HG02981 (cell line): ENCODE data around the gene ITGB1BP1.

ENCODE experiments used
- ATAC-seq: cut with Tn5 transposase; IDR thresholded peaks from one replicate; pipeline ENCODE4 v1.9.1; 2021; ENCODE audit warnings: mild to moderate bottlenecking, moderate library complexity; ENCODE audit not compliant: unreplicated experiment

Gene ITGB1BP1, protein sequence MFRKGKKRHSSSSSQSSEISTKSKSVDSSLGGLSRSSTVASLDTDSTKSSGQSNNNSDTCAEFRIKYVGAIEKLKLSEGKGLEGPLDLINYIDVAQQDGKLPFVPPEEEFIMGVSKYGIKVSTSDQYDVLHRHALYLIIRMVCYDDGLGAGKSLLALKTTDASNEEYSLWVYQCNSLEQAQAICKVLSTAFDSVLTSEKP

DNA sequence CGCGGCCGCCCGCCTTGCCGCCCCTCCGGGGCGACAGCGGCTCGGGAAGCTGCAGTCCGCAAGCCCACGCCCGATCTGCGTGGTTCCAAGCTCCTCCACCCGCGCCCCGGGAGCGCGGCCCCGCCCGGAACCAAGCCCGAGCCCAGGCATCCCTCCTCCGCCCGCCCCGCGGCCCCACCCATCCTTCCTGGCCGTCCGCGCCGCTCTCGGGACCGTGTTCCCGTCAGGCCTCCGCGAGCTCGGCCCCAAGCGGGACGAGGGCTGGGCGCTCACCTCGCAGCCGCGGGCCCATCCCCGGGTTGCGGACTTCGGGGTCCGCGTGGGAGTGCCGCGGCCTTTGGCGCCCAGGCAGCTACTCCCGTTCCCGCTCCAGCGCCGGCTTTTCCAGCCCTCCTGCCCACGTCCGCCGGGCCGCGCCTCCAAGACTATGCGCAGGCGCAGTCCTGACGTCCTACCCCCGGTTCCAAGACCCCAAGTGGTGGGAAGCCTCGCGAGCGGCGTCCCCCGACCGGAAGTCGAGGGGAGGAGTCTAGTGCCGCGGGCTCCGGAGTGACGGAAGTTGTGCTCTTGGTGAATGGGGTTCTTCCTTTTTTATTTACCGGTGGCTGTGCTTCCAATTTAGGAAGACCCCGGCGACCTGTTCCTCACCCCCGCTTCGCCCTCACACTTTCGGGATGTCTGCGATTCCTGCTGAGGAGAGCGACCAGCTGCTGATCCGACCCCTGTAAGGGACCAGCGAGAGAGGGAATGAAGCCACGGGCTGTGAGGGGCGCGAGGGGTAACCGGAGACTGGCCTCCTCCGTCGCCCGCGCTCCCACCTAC lies at the start of gene ITGB1BP1, which contains the start of gene CPSF3:
ITGB1BP1 (minus strand) TSS at position 429 of the 822 bp plus-strand sequence. CDS start 4,831 bp downstream, outside the sequence.
CPSF3 (plus strand) TSS at position 555 of the 822 bp plus-strand sequence; CDS start at position 675, 120 bp downstream.
- ATAC-seq = peak; percentile 85

DNA sequence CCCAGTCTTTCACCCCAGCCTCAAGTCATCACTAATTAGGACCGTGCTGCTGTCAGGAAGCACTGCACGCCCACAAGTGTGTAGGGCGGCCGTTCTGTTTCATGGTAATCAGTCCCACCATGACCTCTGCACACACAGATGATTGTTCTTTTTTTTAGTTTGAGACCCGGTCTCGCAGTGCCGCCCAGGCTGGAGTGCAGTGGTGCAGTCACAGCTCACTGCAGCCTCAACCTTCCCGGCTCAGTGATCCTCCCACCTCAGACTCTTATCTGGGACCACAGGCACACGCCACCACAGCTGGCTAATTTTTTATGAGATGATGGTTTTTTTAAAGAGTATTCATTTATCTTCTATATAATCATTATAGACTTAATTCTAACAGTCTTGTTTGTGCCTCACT lies 49.2 kb upstream of the ITGB1BP1 start:
- ATAC-seq = no peak

DNA sequence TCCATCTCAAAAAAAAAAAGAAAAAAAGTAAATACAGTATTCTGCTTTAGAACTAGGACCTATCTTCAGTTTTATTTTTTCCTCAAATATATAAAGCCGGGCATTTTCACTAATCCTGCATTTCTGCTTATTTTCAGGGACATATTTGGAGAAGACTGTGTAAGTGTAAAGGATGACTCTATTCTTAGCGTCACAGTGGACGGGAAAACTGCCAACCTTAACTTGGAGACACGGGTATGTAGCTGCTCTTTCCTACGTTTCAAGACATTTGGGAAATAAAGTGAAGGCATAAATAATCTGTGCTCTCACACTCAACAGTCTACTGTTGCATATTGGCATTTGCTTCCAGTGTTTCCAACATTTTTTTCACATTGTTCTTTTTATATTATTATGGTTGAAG lies 47.9 kb upstream of the ITGB1BP1 start:
- no peak for ATAC-seq

DNA sequence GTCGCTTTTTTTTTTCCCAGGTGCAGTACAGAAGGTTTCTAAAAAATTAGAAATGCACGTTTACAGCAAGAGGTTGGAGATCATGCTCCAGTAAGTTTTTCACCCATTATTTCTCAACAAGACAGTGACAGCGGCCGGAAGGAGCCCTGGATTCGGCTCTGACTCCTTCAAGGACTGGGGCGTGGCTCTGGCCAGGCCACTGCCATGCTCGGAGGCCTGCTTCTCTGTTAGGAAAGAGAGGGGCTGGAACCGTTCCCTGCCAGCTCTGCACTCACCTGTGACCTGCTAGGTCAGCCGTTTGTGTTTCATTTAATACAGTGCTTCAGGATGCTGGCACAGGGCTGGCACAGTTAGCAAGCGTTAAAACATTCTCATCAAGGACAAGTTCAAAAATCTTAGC lies 44.4 kb upstream of the ITGB1BP1 start:
- no peak for ATAC-seq

DNA sequence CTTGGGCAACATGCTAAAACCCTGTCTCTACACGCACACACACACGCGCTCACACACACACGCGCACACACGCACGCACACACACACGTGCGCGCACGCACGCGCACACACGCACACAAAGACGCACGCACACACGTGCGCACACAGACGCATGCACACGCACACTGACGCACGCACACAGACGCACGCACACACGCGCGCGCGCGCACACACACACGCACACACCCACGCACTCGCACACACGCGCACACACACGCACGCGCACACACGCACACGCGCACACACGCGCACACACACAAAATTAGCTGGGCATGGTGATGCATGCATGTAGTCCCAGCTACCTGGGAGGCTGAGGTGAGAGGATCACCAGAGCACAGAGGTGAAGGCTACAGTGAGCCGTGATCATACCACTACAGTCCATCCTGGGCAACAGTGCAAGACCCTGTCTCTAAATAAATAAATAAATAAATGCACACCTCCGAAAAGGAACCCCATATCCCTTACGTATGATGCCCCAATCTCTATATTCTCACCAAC lies 42.9 kb upstream of the ITGB1BP1 start:
- no peak for ATAC-seq

DNA sequence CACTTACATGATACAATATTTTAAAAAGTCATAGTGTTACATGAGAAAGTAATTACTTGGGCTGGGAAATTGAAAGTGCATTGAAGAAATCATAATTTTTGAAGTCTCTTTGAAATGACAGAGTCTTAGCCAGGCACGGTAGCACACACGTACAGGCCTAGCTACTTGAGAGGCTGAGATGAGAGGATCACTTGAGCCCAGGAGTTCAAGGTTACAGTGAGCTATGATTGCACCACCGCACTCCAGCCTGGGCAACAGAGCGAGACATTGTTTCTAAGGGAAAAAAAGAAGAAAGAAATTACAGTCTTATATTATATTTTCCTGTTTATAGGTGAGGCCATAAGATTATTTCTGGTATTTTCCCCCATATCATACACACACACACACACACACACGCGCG lies 41.8 kb upstream of the ITGB1BP1 start:
- no peak for ATAC-seq

DNA sequence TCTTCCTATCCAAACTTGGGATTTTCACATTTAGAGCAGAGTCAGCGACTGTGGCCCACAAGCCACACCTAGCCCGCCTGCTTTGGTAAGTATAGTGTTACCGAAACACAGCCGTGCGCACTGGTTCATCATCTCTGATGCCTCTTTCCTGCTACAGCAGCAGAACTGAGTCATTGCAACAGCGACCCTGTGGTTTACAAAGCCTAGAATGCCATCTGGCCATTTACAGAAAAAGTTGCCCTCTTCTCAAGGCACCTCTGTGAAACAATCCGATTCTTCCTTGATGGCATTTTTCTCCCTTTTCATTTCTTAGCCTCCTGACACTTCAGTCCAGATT lies 40.3 kb upstream of the ITGB1BP1 start:
- ATAC-seq = no peak

DNA sequence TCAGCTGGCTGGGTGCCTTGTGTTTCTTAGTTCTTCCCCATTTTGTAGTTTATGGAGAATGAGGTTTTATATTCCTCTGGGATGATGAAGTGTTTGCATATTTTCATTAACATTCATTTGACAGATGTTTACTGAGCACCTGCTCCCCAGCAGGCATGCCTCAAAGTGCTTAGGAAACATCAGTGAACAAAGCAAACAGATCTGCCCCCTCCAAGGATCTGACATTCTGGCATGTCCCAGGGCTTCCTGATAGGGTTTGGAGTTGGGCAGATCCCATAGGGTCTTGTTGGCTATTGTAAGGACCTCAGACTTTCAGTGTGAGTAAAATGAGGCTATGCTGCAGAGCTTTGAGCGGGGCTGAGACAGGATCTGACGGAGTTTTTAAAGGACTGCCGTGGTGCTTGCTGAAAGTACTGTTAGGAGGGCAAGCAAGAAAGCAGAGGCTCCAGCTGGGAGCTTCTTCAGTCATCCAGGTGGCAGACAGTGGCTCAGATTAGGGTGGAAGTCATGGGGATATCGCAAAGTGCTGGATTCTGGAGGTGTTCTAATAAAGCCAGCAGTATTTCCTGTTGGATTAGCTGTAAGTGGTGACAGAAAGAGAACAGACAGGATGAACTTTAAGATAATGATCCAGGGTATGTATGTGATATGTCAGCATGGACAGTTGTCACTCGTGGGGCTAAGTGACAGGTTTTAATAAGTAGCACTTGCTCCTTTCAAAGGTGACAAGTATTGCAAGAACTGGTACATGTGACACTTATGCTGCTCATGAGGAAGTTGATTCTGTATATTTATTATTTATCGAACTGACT lies 39.8 kb upstream of the ITGB1BP1 start:
- ATAC-seq = no peak

DNA sequence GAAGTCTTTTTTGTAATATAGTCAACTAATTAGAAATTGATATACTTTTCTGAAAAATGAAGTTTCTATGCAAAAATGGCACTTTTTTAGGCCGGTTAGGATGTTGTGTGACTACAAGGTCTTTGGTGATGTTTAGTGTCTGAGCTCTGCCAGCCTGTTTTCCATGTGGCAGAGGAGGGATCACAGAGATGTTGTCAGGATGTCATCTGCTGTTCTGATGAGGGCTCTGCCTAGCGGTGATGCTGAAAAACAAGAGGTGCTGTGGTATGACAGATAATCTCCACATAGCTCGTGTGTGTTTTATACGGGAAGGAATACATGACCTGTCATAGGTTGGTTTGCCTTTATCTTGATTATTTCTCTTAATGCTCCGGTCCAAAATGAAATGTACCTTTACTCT lies 39.0 kb upstream of the ITGB1BP1 start:
- no peak for ATAC-seq

DNA sequence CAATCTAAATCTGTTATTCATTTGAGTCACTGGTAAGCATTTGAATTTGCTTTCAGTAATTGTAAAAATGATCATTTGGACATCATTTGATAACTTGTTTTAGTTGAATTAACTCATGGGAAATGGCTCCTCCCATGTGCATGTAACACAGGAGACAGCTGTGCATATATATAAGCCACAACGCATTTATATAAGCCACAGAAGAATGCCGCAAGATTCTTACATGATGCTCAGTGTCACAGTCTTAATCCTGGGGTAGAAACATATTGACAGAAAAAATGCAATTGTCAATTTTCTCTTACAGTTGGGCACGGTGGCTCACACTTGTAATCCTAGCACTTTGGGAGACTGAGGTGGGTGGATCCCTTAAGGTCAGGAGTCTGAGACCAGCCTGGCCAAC lies 37.8 kb upstream of the ITGB1BP1 start:
- no peak for ATAC-seq

DNA sequence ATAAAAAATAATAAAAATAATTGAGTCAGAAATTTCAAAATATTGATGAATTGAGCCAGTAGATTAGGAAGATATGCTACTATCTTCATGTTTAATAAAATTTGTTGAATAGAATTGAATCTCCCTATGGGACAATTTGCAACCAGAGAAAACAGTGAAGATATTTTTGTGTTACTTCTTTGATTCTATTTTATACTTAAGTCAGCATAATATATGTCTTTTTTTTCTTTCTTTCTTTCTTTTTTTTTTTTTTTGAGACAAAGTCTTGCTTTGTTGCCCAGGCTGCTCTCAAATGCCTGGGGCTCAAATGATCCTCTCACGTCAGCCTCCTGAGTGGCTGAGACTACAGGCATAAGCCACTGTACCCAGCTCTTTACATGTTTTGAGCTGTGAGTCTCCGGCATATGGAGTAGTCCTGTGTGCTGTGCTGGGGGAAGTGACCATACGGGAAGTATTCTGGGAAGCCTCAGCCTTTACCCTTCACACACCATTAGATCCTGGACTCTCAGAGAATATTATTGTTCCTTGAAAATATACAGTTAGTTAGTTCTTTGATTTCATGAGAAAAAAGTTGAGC lies 37.2 kb upstream of the ITGB1BP1 start:
- ATAC-seq = no peak

DNA sequence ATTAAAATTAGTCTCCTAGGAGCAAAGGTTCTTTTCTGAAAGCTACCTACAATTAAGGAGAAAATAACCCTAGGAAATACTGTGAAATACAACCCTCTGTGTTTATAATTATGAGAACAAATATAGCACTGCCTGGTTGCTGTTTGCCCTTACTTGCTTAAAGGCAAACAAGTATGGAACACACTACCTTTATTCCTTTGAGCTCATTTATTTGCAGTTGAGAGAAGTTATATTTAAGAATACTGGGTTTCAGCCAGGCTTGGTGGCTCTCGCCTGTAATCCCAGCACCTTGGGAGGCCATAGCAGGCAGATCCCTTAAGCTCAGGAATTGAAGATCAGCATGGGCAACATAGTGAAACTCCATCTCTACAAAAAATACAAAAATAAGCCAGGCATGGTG lies 27.9 kb upstream of the ITGB1BP1 start:
- ATAC-seq = no peak

DNA sequence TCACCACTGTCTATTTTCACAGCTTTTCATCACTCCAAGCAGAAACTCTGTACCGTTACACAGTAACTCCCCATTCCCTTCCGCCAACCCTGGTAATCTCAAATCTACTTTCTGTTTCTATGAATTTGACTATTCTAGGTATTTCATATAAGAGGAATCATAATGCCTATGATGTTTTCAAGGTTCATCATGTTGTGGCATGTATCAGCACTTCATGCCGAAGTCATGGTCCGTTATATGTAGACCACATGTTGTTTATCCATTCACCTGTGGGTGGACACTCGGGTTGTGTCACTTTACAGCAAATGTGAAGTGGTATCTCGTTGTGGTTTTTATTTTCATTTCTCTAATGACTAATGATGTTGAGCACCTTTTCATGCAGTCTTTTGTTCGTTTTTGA lies 21.8 kb upstream of the ITGB1BP1 start:
- no peak for ATAC-seq

DNA sequence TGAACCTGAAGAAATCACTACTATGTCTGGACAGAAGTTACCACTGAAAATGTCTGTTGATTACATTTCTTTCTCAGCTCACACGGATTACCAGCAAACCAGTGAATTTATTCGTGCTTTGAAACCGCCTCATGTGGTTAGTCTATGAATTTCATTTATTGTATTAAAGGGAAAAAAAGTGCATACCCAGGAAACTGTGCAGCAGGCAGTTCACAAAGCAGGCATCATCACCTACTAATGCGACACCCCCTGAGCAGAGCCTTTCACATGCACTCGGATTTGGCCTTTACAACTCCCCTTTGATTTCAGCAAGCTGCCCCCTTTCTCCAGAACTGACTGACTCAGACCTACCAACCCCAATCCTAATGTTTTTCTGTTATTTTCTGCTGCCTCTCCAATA lies 20.2 kb upstream of the ITGB1BP1 start:
- ATAC-seq = no peak

DNA sequence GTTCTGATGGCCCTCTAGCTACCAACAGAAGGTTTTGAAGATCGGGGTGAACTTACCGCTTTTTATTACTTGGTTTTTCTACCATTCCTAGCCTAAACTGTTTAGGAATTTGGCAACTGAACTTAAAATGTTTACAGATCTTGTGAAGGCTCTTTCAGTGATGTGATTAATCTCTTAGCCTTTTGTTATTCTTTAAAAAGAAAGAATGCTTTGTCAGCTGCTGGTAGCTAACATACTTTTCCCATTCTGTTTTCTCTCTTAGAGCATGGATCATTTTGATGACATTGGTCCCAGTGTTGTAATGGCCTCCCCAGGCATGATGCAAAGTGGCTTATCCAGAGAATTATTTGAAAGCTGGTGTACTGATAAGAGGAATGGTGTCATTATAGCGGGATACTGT lies 18.2 kb upstream of the ITGB1BP1 start:
- ATAC-seq = no peak

DNA sequence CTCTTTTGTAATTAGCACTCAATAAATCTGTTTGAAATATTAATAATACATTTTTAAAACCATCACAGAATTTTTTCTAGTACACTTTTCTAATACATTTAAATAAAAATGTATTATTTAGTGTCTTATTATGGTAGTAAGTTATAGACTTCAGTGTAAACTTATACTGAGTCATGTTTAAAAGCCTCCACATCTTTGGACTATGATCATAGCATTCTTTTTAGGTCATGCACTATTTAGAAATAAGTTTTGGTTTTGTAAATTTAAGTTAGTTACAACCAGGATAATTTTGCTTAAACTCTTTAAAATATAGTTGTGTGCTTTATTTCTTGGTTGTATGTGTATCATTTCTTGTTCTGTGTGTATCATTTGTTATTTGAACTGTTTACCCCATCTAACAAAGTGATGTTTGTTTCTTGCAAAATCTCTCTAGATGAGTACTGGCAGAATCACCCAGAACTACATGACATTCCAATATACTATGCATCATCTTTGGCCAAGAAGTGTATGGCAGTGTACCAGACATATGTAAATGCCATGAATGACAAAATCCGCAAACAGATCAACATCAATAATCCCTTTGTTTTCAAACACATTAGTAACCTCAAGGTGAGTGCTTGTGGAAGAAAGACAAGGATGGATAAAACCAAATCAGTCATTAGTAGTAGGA lies 16.9 kb upstream of the ITGB1BP1 start:
- no peak for ATAC-seq

DNA sequence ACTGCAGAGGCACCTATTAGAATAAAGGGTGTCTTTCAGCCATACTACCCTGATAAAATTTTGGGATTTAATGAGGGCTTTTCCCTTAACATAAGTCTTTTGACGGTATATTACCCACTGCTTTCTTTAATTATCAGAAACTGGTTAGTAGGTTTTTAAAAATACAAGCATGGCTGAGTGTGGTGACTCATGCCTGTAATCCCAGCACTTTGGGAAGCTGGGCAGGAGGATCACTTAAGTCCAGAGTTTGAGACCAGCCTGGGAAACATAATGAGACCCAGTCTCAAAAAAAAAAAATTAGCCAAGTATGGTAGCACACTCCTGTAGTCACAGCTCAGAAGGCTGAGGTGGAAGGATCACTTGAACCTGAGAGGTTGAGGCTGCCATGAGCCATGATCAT lies 16.2 kb upstream of the ITGB1BP1 start:
- ATAC-seq = no peak

DNA sequence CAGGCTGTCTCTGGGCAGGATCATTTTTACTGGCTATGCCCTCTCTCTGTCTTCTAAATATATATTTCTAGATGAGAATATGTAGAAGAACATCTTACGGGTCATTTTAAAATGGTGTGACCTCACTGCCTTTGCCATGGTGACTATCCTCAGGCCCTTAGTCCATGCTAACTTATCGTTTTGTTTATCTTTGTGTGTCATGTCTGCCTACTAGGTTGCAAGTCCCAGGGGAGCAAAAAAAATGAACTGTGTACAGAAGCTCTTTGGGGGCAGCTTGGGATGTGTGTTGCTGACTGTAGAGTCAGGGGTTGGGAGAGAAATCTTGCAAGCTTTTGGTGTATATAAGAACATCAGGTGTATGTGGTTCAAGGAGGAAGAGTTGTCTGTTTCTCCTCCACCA lies 11.2 kb upstream of the ITGB1BP1 start:
- no peak for ATAC-seq

DNA sequence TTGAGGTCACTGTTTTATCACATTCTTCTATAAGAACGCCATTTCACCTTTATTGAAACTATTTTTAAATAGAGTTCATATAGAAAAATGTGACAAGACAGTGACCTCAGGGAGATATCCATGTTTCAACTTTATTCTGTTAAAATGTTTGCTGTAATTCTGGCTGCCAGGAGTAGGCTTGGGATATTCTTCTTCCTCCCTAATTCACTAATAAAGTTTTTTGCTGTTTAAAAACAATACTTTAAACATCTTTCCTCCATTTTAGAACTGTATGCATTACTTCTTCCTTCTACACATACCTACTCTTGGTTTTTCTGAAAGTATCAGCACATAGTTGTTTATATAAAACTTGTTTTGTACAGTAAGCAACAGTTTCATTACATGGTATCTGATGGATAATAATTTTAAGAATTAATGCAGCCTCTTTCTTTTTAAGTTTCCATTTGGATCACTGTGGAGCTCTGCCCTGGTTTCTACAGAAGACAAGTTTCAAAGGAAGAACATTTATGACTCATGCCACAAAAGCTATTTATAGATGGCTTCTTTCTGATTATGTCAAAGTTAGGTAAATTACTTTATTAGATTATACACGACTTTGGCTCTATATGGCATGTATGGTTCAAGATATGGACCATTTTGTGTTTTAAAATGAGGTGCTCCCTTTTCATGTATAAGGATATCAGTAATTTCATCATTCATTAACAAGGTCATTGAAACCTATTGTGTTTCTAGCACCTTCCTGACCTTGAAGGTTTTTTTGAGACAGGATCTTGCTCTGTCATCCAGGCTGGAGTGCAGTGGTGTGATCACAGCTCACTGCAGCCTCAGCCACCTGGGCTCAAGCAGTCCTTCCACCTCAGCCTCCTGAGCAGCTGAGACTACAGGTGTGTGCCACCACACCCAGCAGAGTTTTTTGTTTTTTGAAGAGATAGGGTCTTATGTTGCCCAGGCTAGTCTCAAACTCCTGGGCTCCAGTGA lies 7.3 kb upstream of the ITGB1BP1 start:
- no peak for ATAC-seq
